Measurements from ENCODE around the gene CSTA. TPM values are rescaled to one million over a fixed set of nuclear protein-coding genes. Genes with fewer than 3 reads are reported as not detected.

The CSTA gene
- total and polyA plus RNA-seq, 2 of the 8 experiments (the other 6 are each of a cell fraction or from before 2014, with no cell fraction given), result not detected

DNA sequence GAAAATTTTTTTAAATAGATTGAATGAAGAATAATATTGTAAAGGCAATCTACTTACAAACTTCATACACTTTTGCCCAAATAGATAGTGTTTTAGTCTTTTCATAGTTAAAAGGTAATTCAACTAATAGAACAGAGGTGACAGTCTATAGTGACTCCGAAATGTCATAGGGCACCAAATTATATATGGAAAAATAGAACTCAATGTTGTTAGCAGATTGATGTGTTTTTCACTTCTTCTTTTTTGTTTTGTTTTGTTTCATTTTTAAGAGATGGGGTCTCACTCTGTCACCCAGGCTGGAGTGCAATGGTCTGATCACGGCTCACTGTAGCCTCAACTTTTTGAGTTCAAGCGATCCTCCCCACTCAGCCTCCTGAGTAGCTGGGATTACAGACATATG, 721 bp downstream of the CSTA start (continued):
- TF ChIP-seq EP300 (IDR thresholded peaks at IDR 0.05; ENCODE audit: borderline replicate concordance in 1 of 2, low read depth in 2 of 2, low read length in 2 of 2) (no peak), KDM1A (IDR thresholded peaks at IDR 0.05; ENCODE audit: borderline replicate concordance, low read length) (no peak), BACH1 (IDR thresholded peaks at IDR 0.05; ENCODE audit: low read length) (no peak), POLR2A (IDR thresholded peaks at IDR 0.05; ENCODE audit: control extremely low read depth in 1 of 2, low read depth in 2 of 2, low read length in 2 of 2) (no peak), POLR2AphosphoS5 (IDR thresholded peaks at IDR 0.05; ENCODE audit: low read depth, low read length) (no peak), SIN3A (conservative IDR thresholded peaks at IDR 0.05 in 1 of 2, IDR thresholded peaks at IDR 0.05 in 1 of 2; ENCODE audit: low read depth in 1 of 2, low read length in 2 of 2) (no peak), TAF7 (optimal IDR thresholded peaks at IDR 0.05; ENCODE audit: borderline replicate concordance, low read depth, low read length) (no peak), ASH2L (IDR thresholded peaks at IDR 0.05; ENCODE audit: low read length) (no peak), NRF1 (IDR thresholded peaks at IDR 0.05; ENCODE audit: low read depth, low read length) (no peak)
- TF ChIP-seq, protein P1, sequence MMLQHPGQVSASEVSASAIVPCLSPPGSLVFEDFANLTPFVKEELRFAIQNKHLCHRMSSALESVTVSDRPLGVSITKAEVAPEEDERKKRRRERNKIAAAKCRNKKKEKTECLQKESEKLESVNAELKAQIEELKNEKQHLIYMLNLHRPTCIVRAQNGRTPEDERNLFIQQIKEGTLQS (IDR thresholded peaks at IDR 0.05; ENCODE audit: insufficient read depth, low read depth, low read length), result no peak

Measured in H1 (cell line).